ENCODE results near the gene RYR2.

GRCh38 chr1:237139732-237140131 is 97.7 kb downstream of the RYR2 start:
- TF ChIP-seq EZH2phosphoT487 (IDR thresholded peaks at IDR 0.05; ENCODE audit: low read depth, severe bottlenecking, unreplicated experiment) (no peak), CTCF (IDR thresholded peaks at IDR 0.05; ENCODE audit: poor library complexity) (no peak), EZH2 (IDR thresholded peaks at IDR 0.05; ENCODE audit: borderline replicate concordance) (no peak)

All from hepatocyte (in vitro differentiated cells).